Panc1 (cell line): ENCODE data around the gene SF3B2. TPM values are rescaled to one million over a fixed set of nuclear protein-coding genes. Genes with fewer than 3 reads are reported as not detected.

Experiments used
- ATAC-seq: fragments of 200-7000 bp; cut with Tn5 transposase; 2 replicates; pipeline ENCODE4 v1.9.1; 2020; ENCODE audit warnings: mild to moderate bottlenecking, moderate library complexity
- BruUV-seq: library from RNA; stranded (reverse); fragments of 400-500 nt; replicated peaks from 2 replicates; lab custom pipeline; 2021; lab: Mats Ljungman, UMichigan
- CTCF ChIA-PET: fragments of 300-600 bp; sonication (Branson Sonifier 250); formaldehyde crosslinking; loops from one replicate; lab custom pipeline; 2022; ENCODE audit warnings: antibody characterized with exemption; lab: Charles Lee
- POLR2A ChIA-PET: fragments of 300-600 bp; sonication (Branson Sonifier 250); formaldehyde crosslinking; loops from one replicate; lab custom pipeline; 2022; ENCODE audit warnings: antibody characterized with exemption; lab: Charles Lee
- DNase-seq: peaks from one replicate; pipeline ENCODE4 v3.0.0-alpha.2; 2010; ENCODE audit warnings: low read depth, low spot score
- H3K27ac ChIP-seq: 2 replicates; pipeline ENCODE4 v1.5.1; 2011; ENCODE audit warnings: mild to moderate bottlenecking, low read length, inconsistent platforms
- H3K27me3 ChIP-seq: fragments of 200-500 bp; sonication (Bioruptor generic); 2 replicates; pipeline ENCODE4 v1.6.0; 2014; ENCODE audit warnings: low read length, inconsistent platforms; ENCODE audit not compliant: control insufficient read depth, insufficient read depth
- H3K36me3 ChIP-seq: fragments of 200-500 bp; sonication (Bioruptor generic); 2 replicates; pipeline ENCODE4 v1.5.1; 2014; ENCODE audit warnings: inconsistent platforms, mild to moderate bottlenecking, low read length, moderate library complexity; ENCODE audit not compliant: control insufficient read depth, insufficient read depth
- H3K4me1 ChIP-seq: 2 replicates; pipeline ENCODE4 v1.5.1; 2011; ENCODE audit warnings: inconsistent platforms, mild to moderate bottlenecking, low read length, moderate library complexity; ENCODE audit not compliant: control insufficient read depth, insufficient read depth
- H3K4me3 ChIP-seq, 2 experiments: 2 replicates each; pipeline ENCODE4 v1.5.1; 2011 to 2012; ENCODE audit warnings: low read depth in 2 of 2, low read length in 2 of 2, mild to moderate bottlenecking in 2 of 2, inconsistent platforms in 1 of 2, moderate library complexity in 1 of 2
- H3K9me3 ChIP-seq: fragments of 200-500 bp; sonication (Bioruptor generic); 2 replicates; pipeline ENCODE4 v1.5.1; 2014; ENCODE audit warnings: low read depth, mild to moderate bottlenecking, inconsistent platforms, low read length, moderate library complexity; ENCODE audit not compliant: control insufficient read depth, insufficient read depth
- POLR2AphosphoS5 ChIP-seq: IDR thresholded peaks from 2 replicates; pipeline ENCODE4 v1.6.1; 2012; ENCODE audit warnings: mild to moderate bottlenecking, low read depth, low read length, moderate library complexity
- SIN3A ChIP-seq: IDR thresholded peaks from 2 replicates; pipeline ENCODE4 v1.6.1; 2012; ENCODE audit warnings: low read depth, mild to moderate bottlenecking, low read length, moderate library complexity, borderline replicate concordance; ENCODE audit not compliant: insufficient read depth
- TCF7L2 ChIP-seq: IDR thresholded peaks from 2 replicates; pipeline ENCODE4 v1.6.1; 2011; ENCODE audit warnings: mild to moderate bottlenecking, low read depth, low read length, inconsistent platforms
- in situ Hi-C: cut with HindIII; loops from 2 replicates; pipeline ENCODE4 v1.10.0; 2016; ENCODE audit warnings: low sequenced_read_pairs, low pct_unique_long_range_greater_than_20kb
- intact Hi-C: fragments of 100-400 bp; cut with micrococcal nuclease; formaldehyde crosslinking; loops from one replicate; pipeline ENCODE4 v1.10.0; 2022; ENCODE audit not compliant: unreplicated experiment
- total RNA-seq: library from RNA; stranded (reverse); gene quantifications from one replicate; pipeline ENCODE4 v1.2.1, GENCODE V29; 2021; ENCODE audit not compliant: unreplicated experiment
- TF ChIP-seq, protein P1 (sequence below), 2 experiments: IDR thresholded peaks; 2 replicates each; pipeline ENCODE4 v1.6.1; 2011 to 2012; ENCODE audit warnings: low read depth in 2 of 2, control low read depth in 1 of 2, low read length in 1 of 2, mild to moderate bottlenecking in 1 of 2, moderate library complexity in 1 of 2; ENCODE audit not compliant: insufficient read depth in 1 of 2
- TF ChIP-seq, protein P2 (sequence below): fragments of 450-650 bp; IDR thresholded peaks from 2 replicates; pipeline ENCODE4 v1.5.1; 2017; ENCODE audit warnings: mild to moderate bottlenecking

SF3B2 gene
- total RNA-seq, 1 experiment from 2014 or later, result 271 TPM

DNA sequence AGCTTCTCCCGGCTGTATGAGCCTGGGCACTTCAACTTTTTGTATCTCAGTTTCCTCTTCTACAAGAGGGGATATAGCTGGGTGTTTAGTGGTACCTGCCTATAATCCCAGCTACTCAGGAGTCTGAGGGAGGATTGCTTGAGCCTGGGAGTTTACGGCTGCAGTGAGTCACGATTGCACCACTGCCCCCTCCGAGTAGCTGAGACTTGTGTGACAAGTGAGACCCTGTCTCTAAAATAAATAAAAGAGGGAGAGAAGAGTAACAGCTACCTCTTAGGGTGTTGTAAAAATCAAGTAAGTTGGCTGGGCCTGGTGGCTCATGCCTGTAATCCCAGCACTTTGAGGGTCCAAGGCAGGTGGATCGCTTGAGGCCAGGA is 15.8 kb upstream of the SF3B2 start:
- ATAC-seq, result no peak
- Histone ChIP-seq H3K27me3 (no peaks in the 10 kb centered on the region), H3K4me1 (no peaks in the 10 kb centered on the region), H3K9me3 (peaks cover 2% of the 10 kb centered on the region; the same call in 1 of the 2 replicates), H3K27ac (no peak overlapping the region), H3K36me3 (no peaks in the 10 kb centered on the region), H3K4me3 (no peak overlapping the region)
- no TSS peak for BruUV-seq
- DNase-seq, result no peak
- intact Hi-C loops (no loop called here), in situ Hi-C loops (no loop called here)
- ChIA-PET CTCF (interaction anchor here (1.0 to 1.1 kb wide), 2 partner anchors 9 to 324 kb away, joined by 3 to 4 read pairs; partner anchors contain the start of gene KAT5), POLR2A (no interaction called here)
- TF ChIP-seq SIN3A (no peak), TCF7L2 (no peak), POLR2AphosphoS5 (no peak)
- TF ChIP-seq, protein P1, sequence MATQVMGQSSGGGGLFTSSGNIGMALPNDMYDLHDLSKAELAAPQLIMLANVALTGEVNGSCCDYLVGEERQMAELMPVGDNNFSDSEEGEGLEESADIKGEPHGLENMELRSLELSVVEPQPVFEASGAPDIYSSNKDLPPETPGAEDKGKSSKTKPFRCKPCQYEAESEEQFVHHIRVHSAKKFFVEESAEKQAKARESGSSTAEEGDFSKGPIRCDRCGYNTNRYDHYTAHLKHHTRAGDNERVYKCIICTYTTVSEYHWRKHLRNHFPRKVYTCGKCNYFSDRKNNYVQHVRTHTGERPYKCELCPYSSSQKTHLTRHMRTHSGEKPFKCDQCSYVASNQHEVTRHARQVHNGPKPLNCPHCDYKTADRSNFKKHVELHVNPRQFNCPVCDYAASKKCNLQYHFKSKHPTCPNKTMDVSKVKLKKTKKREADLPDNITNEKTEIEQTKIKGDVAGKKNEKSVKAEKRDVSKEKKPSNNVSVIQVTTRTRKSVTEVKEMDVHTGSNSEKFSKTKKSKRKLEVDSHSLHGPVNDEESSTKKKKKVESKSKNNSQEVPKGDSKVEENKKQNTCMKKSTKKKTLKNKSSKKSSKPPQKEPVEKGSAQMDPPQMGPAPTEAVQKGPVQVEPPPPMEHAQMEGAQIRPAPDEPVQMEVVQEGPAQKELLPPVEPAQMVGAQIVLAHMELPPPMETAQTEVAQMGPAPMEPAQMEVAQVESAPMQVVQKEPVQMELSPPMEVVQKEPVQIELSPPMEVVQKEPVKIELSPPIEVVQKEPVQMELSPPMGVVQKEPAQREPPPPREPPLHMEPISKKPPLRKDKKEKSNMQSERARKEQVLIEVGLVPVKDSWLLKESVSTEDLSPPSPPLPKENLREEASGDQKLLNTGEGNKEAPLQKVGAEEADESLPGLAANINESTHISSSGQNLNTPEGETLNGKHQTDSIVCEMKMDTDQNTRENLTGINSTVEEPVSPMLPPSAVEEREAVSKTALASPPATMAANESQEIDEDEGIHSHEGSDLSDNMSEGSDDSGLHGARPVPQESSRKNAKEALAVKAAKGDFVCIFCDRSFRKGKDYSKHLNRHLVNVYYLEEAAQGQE (IDR thresholded peaks at IDR 0.05; ENCODE audit: insufficient read depth in 1 of 2, low read depth in 2 of 2, low read length in 1 of 2), result no peak
- TF ChIP-seq, protein P2, sequence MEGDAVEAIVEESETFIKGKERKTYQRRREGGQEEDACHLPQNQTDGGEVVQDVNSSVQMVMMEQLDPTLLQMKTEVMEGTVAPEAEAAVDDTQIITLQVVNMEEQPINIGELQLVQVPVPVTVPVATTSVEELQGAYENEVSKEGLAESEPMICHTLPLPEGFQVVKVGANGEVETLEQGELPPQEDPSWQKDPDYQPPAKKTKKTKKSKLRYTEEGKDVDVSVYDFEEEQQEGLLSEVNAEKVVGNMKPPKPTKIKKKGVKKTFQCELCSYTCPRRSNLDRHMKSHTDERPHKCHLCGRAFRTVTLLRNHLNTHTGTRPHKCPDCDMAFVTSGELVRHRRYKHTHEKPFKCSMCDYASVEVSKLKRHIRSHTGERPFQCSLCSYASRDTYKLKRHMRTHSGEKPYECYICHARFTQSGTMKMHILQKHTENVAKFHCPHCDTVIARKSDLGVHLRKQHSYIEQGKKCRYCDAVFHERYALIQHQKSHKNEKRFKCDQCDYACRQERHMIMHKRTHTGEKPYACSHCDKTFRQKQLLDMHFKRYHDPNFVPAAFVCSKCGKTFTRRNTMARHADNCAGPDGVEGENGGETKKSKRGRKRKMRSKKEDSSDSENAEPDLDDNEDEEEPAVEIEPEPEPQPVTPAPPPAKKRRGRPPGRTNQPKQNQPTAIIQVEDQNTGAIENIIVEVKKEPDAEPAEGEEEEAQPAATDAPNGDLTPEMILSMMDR, result no peak

GRCh38 chr11:66037327-66037726 is 14.8 kb upstream of the SF3B2 start:
- intact Hi-C loops (no loop called here), in situ Hi-C loops (no loop called here)
- ChIA-PET CTCF (no interaction called here), POLR2A (no interaction called here)
- ATAC-seq, result no peak
- Histone ChIP-seq H3K4me3 (no peak overlapping the region), H3K9me3 (peaks cover 2% of the 10 kb centered on the region; the same call in 1 of the 2 replicates), H3K27me3 (no peaks in the 10 kb centered on the region), H3K27ac (no peak overlapping the region), H3K36me3 (no peaks in the 10 kb centered on the region), H3K4me1 (no peaks in the 10 kb centered on the region)
- TF ChIP-seq, protein P1 (IDR thresholded peaks at IDR 0.05; ENCODE audit: insufficient read depth in 1 of 2, low read depth in 2 of 2, low read length in 1 of 2), result no peak
- TF ChIP-seq SIN3A (no peak), POLR2AphosphoS5 (no peak), TCF7L2 (no peak)
- TF ChIP-seq, protein P2, result no peak
- no TSS peak for BruUV-seq
- DNase-seq, result no peak
